RWPE1 (cell line): ENCODE results near the gene TNFSF15.

Experiments used
- CTCF ChIA-PET: fragments of 350-600 bp; sonication (Branson Sonifier 250); formaldehyde crosslinking; extraction: SDS; loops from one replicate; lab custom pipeline; 2021; lab: Yijun Ruan, JAX
- POLR2A ChIA-PET: fragments of 400-600 bp; formaldehyde crosslinking; extraction: SDS; loops from one replicate; lab custom pipeline; 2020; ENCODE audit warnings: antibody characterized with exemption; ENCODE audit not compliant: low non-redundant PET; lab: Yijun Ruan, JAX
- DNase-seq: peaks from one replicate; pipeline ENCODE4 v3.0.0; 2012; ENCODE audit warnings: low spot score
- H3K27ac ChIP-seq: fragments of 450-650 bp; 2 replicates; pipeline ENCODE4 v1.5.1; 2017
- CTCF ChIP-seq: fragments of 450-650 bp; conservative IDR thresholded peaks from 2 replicates; pipeline ENCODE4 v1.5.1; 2017; ENCODE audit warnings: low read depth, mild to moderate bottlenecking

Gene TNFSF15

GRCh38 chr9:114827641-114828302 lies 21.9 kb upstream of the TNFSF15 start:
- ChIA-PET POLR2A (no interaction called here), CTCF (no interaction called here)
- no peak overlapping the region for H3K27ac ChIP-seq
- no peak for TF ChIP-seq CTCF
- DNase-seq: no peak

- CTCF ChIA-PET: no interaction called here
- TF ChIP-seq CTCF: no peak
- no peak for DNase-seq
Observed at GRCh38 chr9:114826431-114826830, 20.6 kb upstream of the TNFSF15 start.

GRCh38 chr9:114825126-114825795 lies 19.4 kb upstream of the TNFSF15 start:
- no peak for TF ChIP-seq CTCF
- H3K27ac ChIP-seq: no peak overlapping the region
- CTCF ChIA-PET: interaction anchor here (0.9 kb wide), 1 partner anchor 60 kb away, joined by 3 read pairs; no protein-coding TSS in a partner anchor
- POLR2A ChIA-PET: no interaction called here
- no peak for DNase-seq

More at GRCh38 chr9:114826431-114826830, 20.6 kb upstream of the TNFSF15 start:
- POLR2A ChIA-PET: no interaction called here
- H3K27ac ChIP-seq: no peak overlapping the region

GRCh38 chr9:114824110-114824509 lies 18.3 kb upstream of the TNFSF15 start:
- no peak for DNase-seq
- ChIA-PET POLR2A (no interaction called here), CTCF (interaction anchor here (0.6 to 0.9 kb wide), 2 partner anchors 54 to 61 kb away, joined by 3 to 4 read pairs; no protein-coding TSS in a partner anchor)
- H3K27ac ChIP-seq: no peak overlapping the region
- no peak for TF ChIP-seq CTCF

GRCh38 chr9:114823441-114823840 lies 17.6 kb upstream of the TNFSF15 start:
- DNase-seq: no peak
- TF ChIP-seq CTCF: no peak
- POLR2A ChIA-PET: no interaction called here
- CTCF ChIA-PET: interaction anchor here (1.1 kb wide), 1 partner anchor 161 kb away, joined by 3 read pairs; no protein-coding TSS in a partner anchor
- H3K27ac ChIP-seq: no peak overlapping the region

- DNase-seq: no peak
- CTCF ChIA-PET: interaction anchor here (0.6 to 1.1 kb wide), 3 partner anchors 160 to 701 kb away, joined by 3 to 4 read pairs (median 3); no protein-coding TSS in a partner anchor
- no peak overlapping the region for H3K27ac ChIP-seq
- POLR2A ChIA-PET: no interaction called here
- no peak for TF ChIP-seq CTCF
Observed at GRCh38 chr9:114822708-114823107, 16.9 kb upstream of the TNFSF15 start.
